SU-DHL-6 (cell line): Measurements from ENCODE around the gene HPS6.

Source experiments
- EZH2phosphoT487 ChIP-seq: fragments of 200-600 bp; sonication (generic), shearing (Covaris generic); conservative IDR thresholded peaks from 2 replicates; pipeline ENCODE4 v1.6.1; 2018; ENCODE audit warnings: mild to moderate bottlenecking, antibody characterized with exemption, low read length, moderate library complexity, mixed read lengths
- TF ChIP-seq, protein P1 (sequence below): fragments of 200-600 bp; sonication (generic); IDR thresholded peaks from one replicate; pipeline ENCODE4 v1.5.1; 2017; ENCODE audit warnings: antibody characterized with exemption, mild to moderate bottlenecking, low read length, moderate library complexity; ENCODE audit not compliant: insufficient read depth, poor library complexity, severe bottlenecking

- TF ChIP-seq, protein P1, sequence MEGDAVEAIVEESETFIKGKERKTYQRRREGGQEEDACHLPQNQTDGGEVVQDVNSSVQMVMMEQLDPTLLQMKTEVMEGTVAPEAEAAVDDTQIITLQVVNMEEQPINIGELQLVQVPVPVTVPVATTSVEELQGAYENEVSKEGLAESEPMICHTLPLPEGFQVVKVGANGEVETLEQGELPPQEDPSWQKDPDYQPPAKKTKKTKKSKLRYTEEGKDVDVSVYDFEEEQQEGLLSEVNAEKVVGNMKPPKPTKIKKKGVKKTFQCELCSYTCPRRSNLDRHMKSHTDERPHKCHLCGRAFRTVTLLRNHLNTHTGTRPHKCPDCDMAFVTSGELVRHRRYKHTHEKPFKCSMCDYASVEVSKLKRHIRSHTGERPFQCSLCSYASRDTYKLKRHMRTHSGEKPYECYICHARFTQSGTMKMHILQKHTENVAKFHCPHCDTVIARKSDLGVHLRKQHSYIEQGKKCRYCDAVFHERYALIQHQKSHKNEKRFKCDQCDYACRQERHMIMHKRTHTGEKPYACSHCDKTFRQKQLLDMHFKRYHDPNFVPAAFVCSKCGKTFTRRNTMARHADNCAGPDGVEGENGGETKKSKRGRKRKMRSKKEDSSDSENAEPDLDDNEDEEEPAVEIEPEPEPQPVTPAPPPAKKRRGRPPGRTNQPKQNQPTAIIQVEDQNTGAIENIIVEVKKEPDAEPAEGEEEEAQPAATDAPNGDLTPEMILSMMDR: no peak
- TF ChIP-seq EZH2phosphoT487: no peak
Measured at GRCh38 chr10:102016416-102016815, 48.7 kb upstream of the HPS6 start.
